PC-9 (cell line): ENCODE measurements around the gene COQ10B.

Experiments used
- EZH2 ChIP-seq: fragments of 200-600 bp; sonication (generic); IDR thresholded peaks from 2 replicates; pipeline ENCODE4 v1.8.0; 2017; ENCODE audit warnings: antibody characterized with exemption, low read depth
- TF ChIP-seq, protein P1 (sequence below): fragments of 200-600 bp; sonication (generic); conservative IDR thresholded peaks from 2 replicates; pipeline ENCODE4 v1.6.1; 2017; ENCODE audit warnings: mixed run types, antibody characterized with exemption, mild to moderate bottlenecking, moderate library complexity

DNA sequence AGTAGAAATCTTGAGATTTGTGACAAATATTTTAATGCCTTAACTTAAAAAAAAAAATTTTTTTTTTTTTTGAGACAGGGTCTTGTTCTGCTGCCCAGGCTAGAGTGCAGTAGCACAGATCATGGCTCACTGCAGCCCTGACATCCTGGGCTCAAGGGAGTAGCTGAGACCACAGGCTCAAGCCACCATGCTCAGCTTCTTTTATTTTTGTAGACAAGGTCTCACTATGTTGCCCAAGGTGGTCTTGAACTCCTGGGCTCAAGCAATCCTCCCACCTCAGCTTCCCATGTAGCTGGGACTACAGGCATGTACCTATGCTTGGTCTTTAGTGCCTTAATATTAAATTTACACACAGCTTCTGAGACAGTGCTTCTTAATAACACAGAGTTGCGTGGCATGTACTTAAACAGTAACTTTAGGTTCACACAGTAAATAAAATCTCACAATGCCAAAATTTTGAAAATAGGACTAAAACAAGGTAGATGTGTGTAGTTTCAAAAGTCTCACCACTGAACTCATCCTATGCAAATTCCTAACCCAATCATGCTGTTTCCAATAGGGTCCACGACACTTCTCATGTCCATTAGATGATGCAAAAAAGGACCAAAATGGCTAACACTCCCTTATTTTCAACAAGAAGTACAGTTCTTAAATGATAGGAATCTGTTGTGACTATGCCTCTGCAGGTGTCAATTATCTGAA, 42.2 kb downstream of the COQ10B start:
- TF ChIP-seq, protein P1, sequence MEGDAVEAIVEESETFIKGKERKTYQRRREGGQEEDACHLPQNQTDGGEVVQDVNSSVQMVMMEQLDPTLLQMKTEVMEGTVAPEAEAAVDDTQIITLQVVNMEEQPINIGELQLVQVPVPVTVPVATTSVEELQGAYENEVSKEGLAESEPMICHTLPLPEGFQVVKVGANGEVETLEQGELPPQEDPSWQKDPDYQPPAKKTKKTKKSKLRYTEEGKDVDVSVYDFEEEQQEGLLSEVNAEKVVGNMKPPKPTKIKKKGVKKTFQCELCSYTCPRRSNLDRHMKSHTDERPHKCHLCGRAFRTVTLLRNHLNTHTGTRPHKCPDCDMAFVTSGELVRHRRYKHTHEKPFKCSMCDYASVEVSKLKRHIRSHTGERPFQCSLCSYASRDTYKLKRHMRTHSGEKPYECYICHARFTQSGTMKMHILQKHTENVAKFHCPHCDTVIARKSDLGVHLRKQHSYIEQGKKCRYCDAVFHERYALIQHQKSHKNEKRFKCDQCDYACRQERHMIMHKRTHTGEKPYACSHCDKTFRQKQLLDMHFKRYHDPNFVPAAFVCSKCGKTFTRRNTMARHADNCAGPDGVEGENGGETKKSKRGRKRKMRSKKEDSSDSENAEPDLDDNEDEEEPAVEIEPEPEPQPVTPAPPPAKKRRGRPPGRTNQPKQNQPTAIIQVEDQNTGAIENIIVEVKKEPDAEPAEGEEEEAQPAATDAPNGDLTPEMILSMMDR, result no peak
- no peak for TF ChIP-seq EZH2
